ENCODE measurements around the gene INPP5D. TPM values are rescaled to one million over a fixed set of nuclear protein-coding genes. Genes with fewer than 3 reads are reported as not detected.

INPP5D gene
- total RNA-seq, 2 donors from 2014 or later = 64.8 to 69.3 TPM

DNA sequence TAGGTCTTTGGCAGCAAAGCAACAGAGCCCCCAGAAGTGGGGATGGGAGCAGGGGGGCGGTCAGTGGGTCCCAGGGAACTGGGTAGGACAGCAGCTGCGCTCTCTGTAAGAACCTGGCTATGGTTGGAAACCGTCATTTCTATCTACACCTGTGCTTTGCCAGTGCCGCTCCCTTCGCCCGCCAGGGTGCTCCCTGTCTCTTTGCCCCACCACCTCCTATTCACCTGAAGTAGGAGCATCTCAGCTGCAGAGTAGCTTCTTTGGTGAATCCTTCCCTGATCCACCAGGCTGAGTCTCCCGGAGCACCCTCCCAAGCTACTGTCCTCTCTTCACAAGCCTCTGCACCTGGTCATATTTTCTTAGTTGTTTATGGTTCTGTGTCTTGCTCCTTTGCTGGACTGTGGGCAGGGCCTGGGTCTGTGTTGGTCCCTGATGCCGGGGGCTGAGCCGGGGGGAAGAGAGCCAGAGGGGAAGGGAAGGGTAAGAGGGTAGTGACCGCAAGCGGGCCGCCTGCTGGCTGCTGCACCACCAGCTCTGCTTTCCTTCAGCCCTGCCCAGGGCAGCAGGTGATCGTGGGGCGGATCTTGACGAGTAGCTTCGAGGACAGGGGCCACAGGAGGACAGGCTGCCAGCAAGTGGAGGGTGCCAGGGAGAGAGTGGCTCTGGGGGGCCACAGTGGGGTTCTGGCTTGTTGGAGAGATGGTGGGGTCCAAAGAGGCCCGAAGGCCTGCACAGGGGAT, 45.2 kb downstream of the INPP5D start:
- ATAC-seq (replicated peaks in 1 of 2) (no peak), DNase-seq (no peak)
- no peaks in the 10 kb centered on the region for H3K27me3 Mint-ChIP-seq (ENCODE audit: low read depth)
- peaks cover 5 to 14% of the 10 kb centered on the region in 2 donors for H3K36me3 Mint-ChIP-seq (ENCODE audit: insufficient read depth in 2 of 2)
- H3K4me1 Mint-ChIP-seq (ENCODE audit: low read depth) = peaks cover 73% of the 10 kb centered on the region
- no peak overlapping the region for H3K4me3 Mint-ChIP-seq
- H3K9me3 Mint-ChIP-seq = no peaks in the 10 kb centered on the region
- H3K27ac Mint-ChIP-seq = no peak overlapping the region

DNA sequence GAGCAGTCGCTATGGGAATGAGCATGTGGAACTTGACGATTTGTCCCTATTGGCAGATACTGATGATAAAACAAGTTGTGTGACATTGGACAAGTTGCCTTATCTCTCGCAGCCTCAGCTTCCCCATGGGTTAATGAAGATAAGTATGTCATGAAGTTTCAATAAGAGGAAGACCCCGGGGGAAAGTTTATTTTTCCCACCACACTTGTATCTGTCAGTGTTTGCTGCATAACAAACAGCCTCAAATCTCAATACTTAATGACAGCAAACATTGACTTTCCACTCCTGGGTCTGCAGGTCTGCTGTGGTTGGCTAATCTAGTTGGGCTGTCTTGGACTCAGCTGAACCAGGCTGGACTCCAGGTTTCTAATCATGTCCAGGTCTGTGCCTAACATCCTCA, 45.8 kb downstream of the INPP5D start:
- Mint-ChIP-seq H3K27ac (no peak overlapping the region), H3K27me3 (ENCODE audit: low read depth) (no peaks in the 10 kb centered on the region), H3K9me3 (no peaks in the 10 kb centered on the region), H3K36me3 (ENCODE audit: insufficient read depth in 2 of 2) (peaks cover 2 to 8% of the 10 kb centered on the region in 2 donors), H3K4me3 (no peak overlapping the region), H3K4me1 (ENCODE audit: low read depth) (peaks cover 67% of the 10 kb centered on the region)
- ATAC-seq (replicated peaks in 1 of 2) (no peak), DNase-seq (no peak)

DNA sequence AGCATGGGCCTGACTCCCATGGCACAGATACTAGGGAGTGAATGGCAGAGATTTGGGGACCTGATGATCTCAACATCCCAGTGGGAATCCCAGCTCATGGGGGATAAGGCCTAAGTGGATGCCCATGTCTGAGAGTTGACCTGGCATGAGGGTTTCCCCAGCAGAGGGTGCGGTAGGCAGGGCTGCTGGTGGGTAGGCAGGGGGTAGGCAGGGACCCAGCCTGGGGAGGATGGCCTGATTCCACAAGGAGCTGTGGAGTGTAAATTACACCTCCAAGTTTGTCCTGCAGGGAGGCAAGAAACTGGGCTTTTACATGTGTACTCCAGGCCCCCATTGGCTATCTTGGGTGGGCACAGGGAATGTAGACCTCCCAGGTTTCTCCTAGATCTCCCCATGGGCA, 46.9 kb downstream of the INPP5D start:
- no peak for ATAC-seq (replicated peaks in 1 of 2)
- peaks cover 2 to 8% of the 10 kb centered on the region in 2 donors for H3K36me3 Mint-ChIP-seq (ENCODE audit: insufficient read depth in 2 of 2)
- H3K27ac Mint-ChIP-seq = no peak overlapping the region
- no peak overlapping the region for H3K4me3 Mint-ChIP-seq
- no peaks in the 10 kb centered on the region for H3K27me3 Mint-ChIP-seq (ENCODE audit: low read depth)
- peaks cover 59% of the 10 kb centered on the region for H3K4me1 Mint-ChIP-seq (ENCODE audit: low read depth)
- no peak for DNase-seq
- H3K9me3 Mint-ChIP-seq = no peaks in the 10 kb centered on the region

DNA sequence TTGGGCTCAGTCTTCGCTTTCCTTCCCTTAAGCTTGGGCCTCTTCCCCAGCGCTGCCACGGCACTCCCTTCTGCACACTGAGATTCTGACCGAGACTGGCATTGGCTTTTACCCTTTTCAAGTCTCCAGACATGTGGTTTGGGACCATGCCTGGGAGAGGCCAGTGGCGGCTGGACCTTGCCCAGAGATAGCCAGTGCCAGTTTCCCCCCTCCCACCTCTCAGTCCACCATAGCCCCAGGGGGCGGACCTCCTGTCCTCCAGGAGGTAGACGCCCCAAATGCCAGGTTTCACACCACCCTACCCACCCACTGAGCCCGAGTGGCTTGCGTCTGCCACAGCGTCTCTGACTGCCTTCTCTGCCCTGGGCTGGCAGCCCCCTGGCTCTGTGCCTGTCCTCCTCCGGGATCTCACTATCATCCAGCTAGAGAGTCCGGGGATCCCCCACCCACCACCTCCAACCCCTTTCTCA, 47.7 kb downstream of the INPP5D start:
- no peak for DNase-seq
- Mint-ChIP-seq H3K4me3 (no peak overlapping the region), H3K4me1 (ENCODE audit: low read depth) (peaks cover 59% of the 10 kb centered on the region), H3K36me3 (ENCODE audit: insufficient read depth in 2 of 2) (peaks cover 2 to 6% of the 10 kb centered on the region in 2 donors), H3K27ac (no peak overlapping the region), H3K9me3 (no peaks in the 10 kb centered on the region), H3K27me3 (ENCODE audit: low read depth) (no peaks in the 10 kb centered on the region)
- ATAC-seq (replicated peaks in 1 of 2) = no peak

DNA sequence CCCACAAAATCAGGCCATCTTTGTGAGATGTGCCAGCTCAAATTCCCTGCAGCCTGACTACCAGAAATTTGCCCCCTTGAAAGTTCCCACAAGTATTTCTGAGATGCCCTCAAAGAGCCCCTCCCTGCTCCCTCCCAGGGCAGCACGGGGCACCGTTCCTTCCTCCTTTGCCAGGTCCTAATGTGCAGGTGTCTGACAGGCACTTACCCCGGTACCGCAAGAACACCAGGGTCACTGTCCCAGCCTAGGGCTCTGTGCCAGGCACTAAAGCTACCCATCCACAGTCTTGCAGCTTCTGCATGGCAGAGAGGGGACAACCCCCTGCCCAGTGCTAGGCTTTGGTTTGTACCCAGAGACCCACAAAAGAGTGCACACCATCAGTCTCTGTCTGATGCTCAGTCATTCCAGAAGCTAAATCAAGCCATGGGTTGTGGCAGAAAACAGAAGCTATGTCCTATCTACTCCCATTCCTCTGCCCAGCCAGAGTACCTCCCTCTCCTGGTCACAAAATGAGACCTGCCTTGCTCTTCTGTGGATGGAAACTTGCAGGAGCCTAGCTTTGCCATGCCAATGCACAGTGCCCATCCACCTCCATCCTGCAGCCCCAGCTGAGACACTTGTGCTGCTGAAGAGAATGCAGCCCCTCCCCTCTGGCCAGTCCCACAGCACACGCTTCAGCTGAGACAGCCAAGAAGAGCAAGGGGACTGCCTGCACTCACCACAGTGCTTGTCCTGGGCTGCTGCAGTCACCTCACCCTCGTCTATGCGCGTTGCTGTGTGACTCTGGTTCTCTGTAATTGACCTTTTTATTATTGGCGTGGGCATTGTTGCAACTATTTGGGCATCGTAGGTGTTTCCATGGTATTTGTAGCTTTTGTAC, 48.7 kb downstream of the INPP5D start:
- no peaks in the 10 kb centered on the region for H3K27me3 Mint-ChIP-seq (ENCODE audit: low read depth)
- DNase-seq = no peak
- no peaks in the 10 kb centered on the region for H3K9me3 Mint-ChIP-seq
- H3K36me3 Mint-ChIP-seq (ENCODE audit: insufficient read depth in 2 of 2) = peaks cover 2% of the 10 kb centered on the region in 2 donors
- H3K27ac Mint-ChIP-seq = no peak overlapping the region
- peaks cover 63% of the 10 kb centered on the region for H3K4me1 Mint-ChIP-seq (ENCODE audit: low read depth)
- ATAC-seq (replicated peaks in 1 of 2) = peak; percentile 52 to 68
- peak overlapping the region in 1 of 2 donors; percentile 49 for H3K4me3 Mint-ChIP-seq

DNA sequence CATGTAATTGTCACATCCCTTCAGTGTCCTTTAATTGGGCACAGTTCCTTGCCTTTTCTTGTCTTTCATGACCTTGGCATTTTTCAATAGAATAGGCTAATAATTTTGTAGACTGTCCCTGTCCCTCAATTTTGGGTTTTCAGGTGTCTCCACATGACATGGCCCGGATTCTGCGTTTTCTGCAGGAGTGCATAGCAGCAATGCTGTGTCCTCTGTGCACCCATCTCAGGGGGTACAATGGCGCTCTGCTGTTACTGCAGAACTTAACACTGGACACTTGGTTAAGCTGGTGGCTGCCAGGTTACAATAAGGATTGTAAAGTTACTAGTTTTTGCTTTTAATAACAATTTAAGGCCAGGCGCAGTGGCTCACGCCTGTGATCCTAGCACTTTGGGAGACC, 51.3 kb downstream of the INPP5D start:
- DNase-seq (no peak), ATAC-seq (replicated peaks in 1 of 2) (no peak)
- H3K9me3 Mint-ChIP-seq = no peaks in the 10 kb centered on the region
- H3K4me1 Mint-ChIP-seq (ENCODE audit: low read depth) = peaks cover 68% of the 10 kb centered on the region
- H3K27ac Mint-ChIP-seq = no peak overlapping the region
- no peaks in the 10 kb centered on the region for H3K36me3 Mint-ChIP-seq (ENCODE audit: insufficient read depth in 2 of 2)
- no peaks in the 10 kb centered on the region for H3K27me3 Mint-ChIP-seq (ENCODE audit: low read depth)
- no peak overlapping the region for H3K4me3 Mint-ChIP-seq

DNA sequence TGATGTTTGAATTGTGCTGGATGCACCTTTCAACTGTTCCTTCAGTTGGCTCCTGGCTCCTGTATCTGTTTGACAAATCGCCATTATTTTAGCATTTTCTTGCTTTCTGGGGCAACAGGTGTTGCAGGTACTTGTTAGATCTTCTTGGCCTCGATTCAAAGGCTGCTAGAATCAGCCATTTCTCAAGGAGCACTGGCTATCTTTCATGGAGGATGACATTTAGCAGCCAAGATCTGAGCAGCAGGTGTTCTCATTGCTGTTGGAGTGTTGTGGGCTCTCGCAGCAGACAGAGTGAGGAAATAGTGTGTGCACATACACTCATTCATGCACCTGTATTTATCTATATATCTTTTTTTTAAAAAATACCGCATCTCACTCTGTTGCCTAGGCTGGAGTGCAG, 52.2 kb downstream of the INPP5D start:
- ATAC-seq (replicated peaks in 1 of 2) (no peak), DNase-seq (no peak)
- H3K27ac Mint-ChIP-seq = no peak overlapping the region
- no peaks in the 10 kb centered on the region for H3K36me3 Mint-ChIP-seq (ENCODE audit: insufficient read depth in 2 of 2)
- peaks cover 68% of the 10 kb centered on the region for H3K4me1 Mint-ChIP-seq (ENCODE audit: low read depth)
- no peak overlapping the region for H3K4me3 Mint-ChIP-seq
- no peaks in the 10 kb centered on the region for H3K9me3 Mint-ChIP-seq
- H3K27me3 Mint-ChIP-seq (ENCODE audit: low read depth) = no peaks in the 10 kb centered on the region

DNA sequence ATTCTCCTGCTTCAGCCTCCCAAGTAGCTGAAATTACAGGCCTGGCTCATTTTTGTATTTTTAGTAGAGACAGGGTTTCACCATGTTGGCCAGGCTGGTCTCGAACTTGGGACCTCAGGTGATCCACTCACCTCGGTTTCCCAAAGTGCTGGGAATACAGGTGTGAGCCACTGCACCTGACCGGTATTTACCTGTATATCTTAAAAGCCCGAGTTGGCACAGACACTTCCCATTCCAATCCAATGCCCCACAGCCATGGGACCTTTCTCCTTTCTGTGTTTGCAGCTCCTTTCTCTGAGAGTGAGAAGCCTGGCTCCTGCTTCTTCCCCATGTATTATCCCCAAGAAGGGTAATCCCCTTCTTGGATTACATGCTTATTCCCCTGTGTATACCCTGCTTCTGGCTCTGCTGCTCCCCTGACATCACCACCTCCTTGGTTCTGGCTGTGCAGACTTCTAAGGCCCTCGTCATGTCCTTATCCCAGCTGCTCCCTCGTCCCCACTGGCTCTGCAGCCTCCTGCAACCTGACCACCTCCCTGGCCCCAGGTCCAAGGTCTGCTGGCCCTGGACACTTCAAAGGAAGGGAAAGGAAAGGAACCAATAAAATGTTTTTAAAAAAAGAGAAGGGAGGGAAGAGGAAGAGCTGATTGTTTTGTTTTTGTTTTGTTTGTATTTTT, 52.8 kb downstream of the INPP5D start:
- Mint-ChIP-seq H3K4me1 (ENCODE audit: low read depth) (peaks cover 68% of the 10 kb centered on the region), H3K27me3 (ENCODE audit: low read depth) (no peaks in the 10 kb centered on the region), H3K4me3 (no peak overlapping the region), H3K36me3 (ENCODE audit: insufficient read depth in 2 of 2) (no peaks in the 10 kb centered on the region), H3K27ac (no peak overlapping the region), H3K9me3 (no peaks in the 10 kb centered on the region)
- ATAC-seq (replicated peaks in 1 of 2) (no peak), DNase-seq (no peak)

DNA sequence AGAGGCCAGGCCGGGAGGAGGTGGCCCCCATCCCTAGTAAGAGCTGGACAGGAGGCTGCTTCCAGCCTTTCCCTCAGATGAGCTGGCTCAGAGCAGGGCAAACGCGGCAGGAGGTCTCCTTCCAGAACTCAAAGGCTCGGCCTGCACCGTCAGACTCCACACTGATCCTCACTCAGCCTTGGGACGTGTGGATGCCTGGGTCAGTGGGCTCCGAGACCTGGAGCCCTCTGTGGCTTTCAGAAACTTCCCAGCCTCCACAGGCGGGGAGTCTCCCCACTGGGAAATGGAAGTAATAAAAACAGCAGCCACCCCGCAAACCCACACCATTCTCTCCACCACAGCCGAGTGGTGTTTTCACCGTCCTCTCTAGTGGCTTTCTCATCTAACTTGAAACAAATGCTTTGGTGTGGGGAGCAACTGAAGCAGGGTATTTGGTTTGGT, 54.3 kb downstream of the INPP5D start:
- no peaks in the 10 kb centered on the region for H3K9me3 Mint-ChIP-seq
- ATAC-seq (replicated peaks in 1 of 2) (peak; percentile 45 to 68), DNase-seq (peak; percentile 14)
- no peaks in the 10 kb centered on the region for H3K27me3 Mint-ChIP-seq (ENCODE audit: low read depth)
- no peak overlapping the region for H3K27ac Mint-ChIP-seq
- H3K4me1 Mint-ChIP-seq (ENCODE audit: low read depth) = peaks cover 68% of the 10 kb centered on the region
- H3K4me3 Mint-ChIP-seq = peak overlapping the region; percentile 6 to 43
- peaks cover 0 to 9% of the 10 kb centered on the region in 2 donors for H3K36me3 Mint-ChIP-seq (ENCODE audit: insufficient read depth in 2 of 2)

DNA sequence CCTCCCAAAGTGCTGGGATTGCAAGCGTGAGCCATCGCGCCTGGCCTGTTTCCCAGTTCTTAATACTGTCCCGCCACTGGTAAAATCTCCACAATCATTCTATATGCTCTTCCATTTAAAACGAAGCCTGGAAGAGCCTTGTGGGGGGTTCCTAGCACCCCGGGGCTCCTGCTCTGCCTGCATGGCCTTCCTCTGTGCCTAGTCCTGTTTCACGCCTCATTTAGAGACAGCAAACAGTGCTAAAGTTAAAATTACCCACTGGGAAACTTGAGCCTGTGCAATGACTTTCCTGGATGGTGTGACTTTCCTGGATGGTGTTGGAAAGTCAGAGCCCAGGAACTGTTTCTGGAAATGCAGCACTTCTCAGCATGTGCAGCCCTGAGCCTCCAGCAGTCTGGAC, 55.0 kb downstream of the INPP5D start:
- H3K9me3 Mint-ChIP-seq = no peaks in the 10 kb centered on the region
- H3K4me1 Mint-ChIP-seq (ENCODE audit: low read depth) = peaks cover 69% of the 10 kb centered on the region
- ATAC-seq (replicated peaks in 1 of 2) (no peak), DNase-seq (no peak)
- no peaks in the 10 kb centered on the region for H3K27me3 Mint-ChIP-seq (ENCODE audit: low read depth)
- peaks cover 0 to 9% of the 10 kb centered on the region in 2 donors for H3K36me3 Mint-ChIP-seq (ENCODE audit: insufficient read depth in 2 of 2)
- H3K27ac Mint-ChIP-seq = peak overlapping the region; percentile 29
- peak overlapping the region; percentile 6 to 38 for H3K4me3 Mint-ChIP-seq

DNA sequence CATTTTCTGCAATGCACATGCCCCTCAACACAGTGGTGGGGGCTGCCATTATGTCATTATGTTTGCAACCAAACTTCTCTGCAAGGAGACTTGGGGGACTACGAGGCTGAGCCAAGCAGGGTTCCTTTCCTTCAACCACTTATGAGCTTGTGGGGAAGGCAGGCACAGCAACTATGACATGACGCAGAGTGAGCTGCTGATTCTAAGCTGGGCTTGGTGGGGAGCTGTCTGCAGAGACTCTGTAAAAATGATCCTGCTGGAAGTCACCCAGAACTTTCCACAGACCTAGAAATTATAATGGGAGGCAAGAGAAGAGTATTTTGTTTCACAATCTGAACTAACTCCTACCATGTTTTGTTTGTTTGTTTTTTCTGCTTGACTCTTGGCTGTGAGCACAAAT, 55.6 kb downstream of the INPP5D start:
- Mint-ChIP-seq H3K36me3 (ENCODE audit: insufficient read depth in 2 of 2) (peaks cover 0 to 9% of the 10 kb centered on the region in 2 donors), H3K27me3 (ENCODE audit: low read depth) (no peaks in the 10 kb centered on the region), H3K4me3 (no peak overlapping the region), H3K27ac (no peak overlapping the region), H3K4me1 (ENCODE audit: low read depth) (peaks cover 69% of the 10 kb centered on the region), H3K9me3 (no peaks in the 10 kb centered on the region)
- no peak for DNase-seq
- no peak for ATAC-seq (replicated peaks in 1 of 2)

DNA sequence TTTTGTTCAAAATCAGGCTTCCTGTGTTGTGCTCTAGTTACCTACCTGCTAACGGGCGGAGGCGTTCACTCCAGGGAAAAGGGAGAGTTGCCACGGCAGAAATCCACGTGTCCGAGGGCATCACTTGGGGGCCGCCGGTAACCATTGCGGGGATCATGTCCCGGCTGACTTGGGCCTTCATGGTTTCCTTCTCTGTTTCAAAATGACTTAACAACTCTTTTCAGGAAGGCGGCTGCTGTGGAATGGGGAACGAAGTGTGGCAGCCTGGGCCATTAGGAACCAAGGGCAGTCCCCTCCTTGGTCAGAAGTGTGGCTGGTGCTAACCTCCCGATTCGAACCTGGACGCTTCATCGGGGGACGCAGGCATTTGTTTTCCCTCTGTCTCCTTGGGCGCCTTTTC, 56.8 kb downstream of the INPP5D start:
- Mint-ChIP-seq H3K4me3 (peak overlapping the region in 1 of 2 donors; percentile 8), H3K4me1 (ENCODE audit: low read depth) (peaks cover 69% of the 10 kb centered on the region)
- ATAC-seq (replicated peaks in 1 of 2) = no peak

DNA sequence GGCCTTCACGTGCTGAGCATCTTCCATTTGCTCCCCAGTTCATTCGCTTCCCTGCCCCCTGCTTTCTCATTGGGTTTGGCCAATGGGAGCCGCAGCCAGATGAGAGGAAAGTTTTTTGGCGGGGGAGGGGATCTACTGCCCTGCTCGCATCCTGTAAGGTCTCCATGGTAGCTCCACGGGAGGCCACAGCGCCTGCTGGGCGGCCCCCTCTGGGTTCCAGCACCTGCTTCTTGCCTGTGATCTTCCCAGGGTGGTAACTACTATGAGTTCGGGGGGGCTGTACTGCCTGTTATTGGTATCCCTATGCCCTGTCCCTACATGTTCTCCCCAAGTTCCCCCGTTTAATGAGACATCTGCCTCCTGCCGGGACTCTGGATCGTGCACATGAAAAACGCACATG, 57.2 kb downstream of the INPP5D start:
- Mint-ChIP-seq H3K27ac (peak overlapping the region; percentile 7), H3K9me3 (no peaks in the 10 kb centered on the region), H3K4me1 (ENCODE audit: low read depth) (peaks cover 66% of the 10 kb centered on the region), H3K36me3 (ENCODE audit: insufficient read depth in 2 of 2) (peaks cover 3 to 14% of the 10 kb centered on the region in 2 donors), H3K27me3 (ENCODE audit: low read depth) (no peaks in the 10 kb centered on the region), H3K4me3 (no peak overlapping the region)
- no peak for ATAC-seq (replicated peaks in 1 of 2)
- DNase-seq = no peak

More for the DNA sequence above, 56.8 kb downstream of the INPP5D start:
- no peak overlapping the region for H3K27ac Mint-ChIP-seq
- peaks cover 1 to 10% of the 10 kb centered on the region in 2 donors for H3K36me3 Mint-ChIP-seq (ENCODE audit: insufficient read depth in 2 of 2)
- no peaks in the 10 kb centered on the region for H3K9me3 Mint-ChIP-seq
- no peaks in the 10 kb centered on the region for H3K27me3 Mint-ChIP-seq (ENCODE audit: low read depth)
- DNase-seq = no peak
